CD14-positive monocyte (primary cell): Measurements from ENCODE around the gene CMTM1. TPM values are rescaled to one million over a fixed set of nuclear protein-coding genes. Genes with fewer than 3 reads are reported as not detected.

ENCODE experiments used
- DNase-seq, 3 donors: peaks; one replicate each; pipeline ENCODE4 v3.0.0-alpha.2; 2011 to 2022
- H2AFZ ChIP-seq: 2 replicates; pipeline ENCODE4 v1.6.0; 2012; ENCODE audit warnings: mild to moderate bottlenecking, low read depth, low read length, inconsistent platforms; ENCODE audit not compliant: insufficient read depth, poor library complexity, severe bottlenecking
- H3K27ac ChIP-seq, 2 donors: 1 replicate in 1 of 2; 2 replicates in 1 of 2; pipeline ENCODE4 v1.5.1; 2012 to 2013; ENCODE audit warnings: low read length in 2 of 2, control low read depth in 1 of 2, inconsistent platforms in 1 of 2, low read depth in 1 of 2, mild to moderate bottlenecking in 1 of 2
- H3K27me3 ChIP-seq, 2 donors: one replicate each; pipeline versions ENCODE4 v1.6.0 to v1.6.1; 2011 to 2013; ENCODE audit warnings: low read length in 2 of 2; ENCODE audit not compliant: control insufficient read depth in 2 of 2, insufficient read depth in 2 of 2
- H3K36me3 ChIP-seq, 2 donors: replicated peaks in 1 of 2; 1 replicate in 1 of 2; 2 replicates in 1 of 2; pipeline versions ENCODE4 v1.5.1 to v1.6.1; 2012 to 2013; ENCODE audit warnings: low read length in 2 of 2, control low read depth in 1 of 2, inconsistent platforms in 1 of 2, mild to moderate bottlenecking in 1 of 2; ENCODE audit not compliant: insufficient read depth in 2 of 2, control insufficient read depth in 1 of 2
- H3K4me1 ChIP-seq, 2 donors: 1 replicate in 1 of 2; 2 replicates in 1 of 2; pipeline versions ENCODE4 v1.5.1 to v1.6.1; 2012 to 2013; ENCODE audit warnings: low read length in 2 of 2, control low read depth in 1 of 2, inconsistent platforms in 1 of 2, mild to moderate bottlenecking in 1 of 2, moderate library complexity in 1 of 2; ENCODE audit not compliant: insufficient read depth in 2 of 2, control insufficient read depth in 1 of 2
- H3K4me2 ChIP-seq: replicated peaks from 2 replicates; pipeline ENCODE3; 2012; ENCODE audit warnings: low read length, moderate library complexity, mild to moderate bottlenecking; ENCODE audit not compliant: poor library complexity, severe bottlenecking; ENCODE audit errors: extremely low read depth
- H3K4me3 ChIP-seq, 3 experiments: fragments of 200-600 bp in 1 of 3; sonication (generic) in 1 of 3; replicated peaks in 1 of 3; 1 replicate in 2 of 3; 2 replicates in 1 of 3; pipeline ENCODE4 v1.5.1; 2011 to 2013; ENCODE audit warnings: low read length in 3 of 3, mild to moderate bottlenecking in 3 of 3, control low read depth in 2 of 3, low read depth in 2 of 3, inconsistent platforms in 1 of 3, moderate library complexity in 1 of 3
- H3K79me2 ChIP-seq: 2 replicates; pipeline ENCODE4 v1.6.0; 2012; ENCODE audit warnings: mild to moderate bottlenecking, control low read depth, inconsistent platforms, low read length, moderate library complexity; ENCODE audit not compliant: insufficient read depth
- H3K9ac ChIP-seq: 2 replicates; pipeline ENCODE4 v1.6.0; 2017; ENCODE audit warnings: low read length, mild to moderate bottlenecking; ENCODE audit not compliant: insufficient read depth, poor library complexity, severe bottlenecking
- H3K9me3 ChIP-seq, 2 donors: replicated peaks in 1 of 2; 1 replicate in 1 of 2; 2 replicates in 1 of 2; pipeline versions ENCODE4 v1.5.1 to v1.6.1; 2012 to 2013; ENCODE audit warnings: low read length in 2 of 2, control low read depth in 1 of 2; ENCODE audit not compliant: control insufficient read depth in 1 of 2, insufficient read depth in 1 of 2
- H4K20me1 ChIP-seq: 2 replicates; pipeline ENCODE4 v1.6.0; 2012; ENCODE audit warnings: mild to moderate bottlenecking, low read length, control low read depth, moderate library complexity; ENCODE audit not compliant: insufficient read depth
- H3K27ac Mint-ChIP-seq, 7 donors: one replicate each; pipeline ENCODE4 v1.8.0; 2020; ENCODE audit warnings: mild to moderate bottlenecking in 7 of 7, mixed read lengths in 7 of 7, moderate library complexity in 6 of 7, inconsistent platforms in 2 of 7
- H3K27me3 Mint-ChIP-seq, 3 donors: one replicate each; pipeline ENCODE4 v1.8.0; 2021 to 2022; ENCODE audit warnings: low read depth in 3 of 3, mild to moderate bottlenecking in 3 of 3, mixed read lengths in 3 of 3, moderate library complexity in 3 of 3, inconsistent platforms in 1 of 3
- H3K36me3 Mint-ChIP-seq, 2 donors: one replicate each; pipeline ENCODE4 v1.8.0; 2020; ENCODE audit warnings: mixed read lengths in 2 of 2, inconsistent platforms in 1 of 2, mild to moderate bottlenecking in 1 of 2
- H3K4me1 Mint-ChIP-seq: one replicate; pipeline ENCODE4 v1.8.0; 2020; ENCODE audit warnings: mild to moderate bottlenecking, mixed read lengths
- H3K4me3 Mint-ChIP-seq, 2 donors: one replicate each; pipeline ENCODE4 v1.8.0; 2020; ENCODE audit warnings: mild to moderate bottlenecking in 2 of 2, mixed read lengths in 2 of 2, moderate library complexity in 1 of 2
- H3K9me3 Mint-ChIP-seq, 7 donors: one replicate each; pipeline ENCODE4 v1.8.0; 2020 to 2022; ENCODE audit warnings: mixed read lengths in 7 of 7, mild to moderate bottlenecking in 6 of 7, moderate library complexity in 6 of 7, inconsistent platforms in 2 of 7
- CTCF ChIP-seq: fragments of 200-600 bp; IDR thresholded peaks from one replicate; pipeline ENCODE4 v1.8.0; 2022; ENCODE audit warnings: antibody characterized with exemption, mild to moderate bottlenecking
- WGBS: methylation state at CpG from one replicate; pipeline ENCODE4 v1.1.5; 2013; ENCODE audit warnings: missing lambda C conversion rate; ENCODE audit not compliant: insufficient coverage; 5-methylcytosine and 5-hydroxymethylcytosine counted together
- intact Hi-C, 2 donors: fragments of 100-400 bp; cut with micrococcal nuclease; formaldehyde crosslinking; loops; one replicate each; pipeline versions ENCODE4 v1.15.0 to v1.15.1; 2023
- polyA plus RNA-seq, 3 donors: library from polyadenylated mRNA; depleted of rRNA in 1 of 3; unstranded in 2 of 3; stranded (reverse) in 1 of 3; fragments of 300-500 nt in 2 of 3; fragments of >200 nt in 1 of 3; fragmentation: Illumina TruSeq in 2 of 3; gene quantifications; 1 replicate in 2 of 3; 2 replicates in 1 of 3; pipeline ENCODE4 v1.2.3, GENCODE V29; 2012 to 2021

Gene CMTM1
- polyA plus RNA-seq, 3 donors: 1.6 to 3.3 (median 2.5) TPM

GRCh38 chr16:66538910-66539309, 27.3 kb upstream of the CMTM1 start:
- Histone ChIP-seq H3K79me2 (peaks cover 4% of the 10 kb centered on the region), H3K27me3 (no peaks in the 10 kb centered on the region), H3K9ac (no peak overlapping the region), H3K9me3 (no peaks in the 10 kb centered on the region), H4K20me1 (no peaks in the 10 kb centered on the region), H3K36me3 (peaks cover 51 to 87% of the 10 kb centered on the region in 2 donors), H3K4me2 (no peak overlapping the region), H3K4me1 (peaks cover 9 to 12% of the 10 kb centered on the region in 2 donors), H2AFZ (no peak overlapping the region), H3K27ac (no peak overlapping the region), H3K4me3 (no peak overlapping the region)
- WGBS: no CpG with 5 or more reads among the region's 5 CpGs
- Mint-ChIP-seq H3K27ac (peak overlapping the region in 2 of 7 donors; percentile 54 to 62), H3K36me3 (peaks cover 80 to 90% of the 10 kb centered on the region in 2 donors), H3K27me3 (peaks cover 0 to 2% (median 0%) of the 10 kb centered on the region in 3 donors), H3K4me1 (peaks cover 26% of the 10 kb centered on the region), H3K9me3 (no peaks in the 10 kb centered on the region), H3K4me3 (no peak overlapping the region)
- DNase-seq: no peak
- intact Hi-C loops: no loop called here
- no peak for TF ChIP-seq CTCF

GRCh38 chr16:66539623-66540469, 26.4 kb upstream of the CMTM1 start:
- TF ChIP-seq CTCF: no peak
- 15% methylated on average over 2 of the region's 3 CpGs for WGBS
- Histone ChIP-seq H3K27ac (no peak overlapping the region), H3K36me3 (peaks cover 47 to 77% of the 10 kb centered on the region in 2 donors), H4K20me1 (no peaks in the 10 kb centered on the region), H3K4me3 (no peak overlapping the region), H3K4me2 (no peak overlapping the region), H2AFZ (no peak overlapping the region), H3K79me2 (peaks cover 4% of the 10 kb centered on the region), H3K4me1 (peaks cover 19 to 21% of the 10 kb centered on the region in 2 donors), H3K27me3 (no peaks in the 10 kb centered on the region), H3K9ac (no peak overlapping the region), H3K9me3 (no peaks in the 10 kb centered on the region)
- DNase-seq: no peak
- H3K4me1 Mint-ChIP-seq: peaks cover 32% of the 10 kb centered on the region
- no peaks in the 10 kb centered on the region for H3K9me3 Mint-ChIP-seq
- intact Hi-C loops: no loop called here
- H3K4me3 Mint-ChIP-seq: no peak overlapping the region
- peaks cover 0 to 2% (median 0%) of the 10 kb centered on the region in 3 donors for H3K27me3 Mint-ChIP-seq
- H3K36me3 Mint-ChIP-seq: peaks cover 76 to 83% of the 10 kb centered on the region in 2 donors
- H3K27ac Mint-ChIP-seq: peak overlapping the region in 4 of 7 donors; percentile 50 to 80 (median 62)
